BLaER1 treated with 17β-estradiol and CSF1 and Interleukin-3, amounts not matched to agents 10 nM and 100 nM (cell line): ENCODE data around the gene KCNJ6.

Source experiments
- H3K27ac ChIP-seq, 11 experiments: shearing (Covaris generic); formaldehyde crosslinking; 2 replicates each; pipeline ENCODE4 v1.8.1; 2022
- H3K27me3 ChIP-seq, 11 experiments: shearing (Covaris generic); formaldehyde crosslinking; 2 replicates each; pipeline ENCODE4 v1.8.1; 2022
- H3K36me3 ChIP-seq, 11 experiments: shearing (Covaris generic); formaldehyde crosslinking; 2 replicates each; pipeline ENCODE4 v1.8.1; 2022
- H3K4me1 ChIP-seq, 10 experiments: shearing (Covaris generic); formaldehyde crosslinking; 2 replicates each; pipeline ENCODE4 v1.8.1; 2022
- H3K4me2 ChIP-seq, 11 experiments: shearing (Covaris generic); formaldehyde crosslinking; 2 replicates each; pipeline ENCODE4 v1.8.1; 2022
- H3K4me3 ChIP-seq, 10 experiments: shearing (Covaris generic); formaldehyde crosslinking; 2 replicates each; pipeline ENCODE4 v1.8.1; 2022
- H3K9ac ChIP-seq, 11 experiments: shearing (Covaris generic); formaldehyde crosslinking; 2 replicates each; pipeline ENCODE4 v1.8.1; 2022
- H3K9me3 ChIP-seq, 11 experiments: shearing (Covaris generic); formaldehyde crosslinking; replicated peaks in 1 of 11; 2 replicates each; pipeline ENCODE4 v1.8.1; 2022
- H4K20me1 ChIP-seq, 11 experiments: shearing (Covaris generic); formaldehyde crosslinking; 2 replicates each; pipeline ENCODE4 v1.8.1; 2022
- Cebpa-rat ChIP-seq, 11 experiments: shearing (Covaris generic); IDR thresholded peaks; 2 replicates each; pipeline ENCODE4 v1.8.1; 2022

Gene KCNJ6

GRCh38 chr21:37607081-37607480 lies 309.2 kb downstream of the KCNJ6 start:
- Histone ChIP-seq H3K4me1 (no peaks in the 10 kb centered on the region), H4K20me1 (no peaks in the 10 kb centered on the region), H3K36me3 (no peaks in the 10 kb centered on the region), H3K9me3 (no peaks in the 10 kb centered on the region; a peak in 2 of 22 replicates), H3K27ac (no peak overlapping the region), H3K4me3 (no peak overlapping the region), H3K27me3 (no peaks in the 10 kb centered on the region), H3K9ac (no peak overlapping the region), H3K4me2 (no peak overlapping the region)
- no peak for TF ChIP-seq Cebpa-rat (IDR thresholded peaks at IDR 0.05)

GRCh38 chr21:37606549-37606948 lies 309.7 kb downstream of the KCNJ6 start:
- H3K9ac ChIP-seq: no peak overlapping the region

GRCh38 chr21:37605006-37605405 lies 311.3 kb downstream of the KCNJ6 start:
- no peaks in the 10 kb centered on the region for H3K27me3 ChIP-seq
- H3K9me3 ChIP-seq: no peaks in the 10 kb centered on the region; a peak in 2 of 22 replicates
- H3K4me2 ChIP-seq: no peak overlapping the region
- no peak for TF ChIP-seq Cebpa-rat (IDR thresholded peaks at IDR 0.05)
- no peaks in the 10 kb centered on the region for H4K20me1 ChIP-seq
- H3K9ac ChIP-seq: no peak overlapping the region
- no peak overlapping the region for H3K27ac ChIP-seq
- no peaks in the 10 kb centered on the region for H3K36me3 ChIP-seq
- no peak overlapping the region for H3K4me3 ChIP-seq
- no peaks in the 10 kb centered on the region for H3K4me1 ChIP-seq

More at GRCh38 chr21:37606549-37606948, 309.7 kb downstream of the KCNJ6 start:
- H3K27me3 ChIP-seq: no peaks in the 10 kb centered on the region
- H3K36me3 ChIP-seq: no peaks in the 10 kb centered on the region
- no peak overlapping the region for H3K27ac ChIP-seq
- H3K4me3 ChIP-seq: no peak overlapping the region
- no peaks in the 10 kb centered on the region; a peak in 2 of 22 replicates for H3K9me3 ChIP-seq
- no peaks in the 10 kb centered on the region for H3K4me1 ChIP-seq
- no peak overlapping the region for H3K4me2 ChIP-seq
- no peak for TF ChIP-seq Cebpa-rat (IDR thresholded peaks at IDR 0.05)
- no peaks in the 10 kb centered on the region for H4K20me1 ChIP-seq

DNA sequence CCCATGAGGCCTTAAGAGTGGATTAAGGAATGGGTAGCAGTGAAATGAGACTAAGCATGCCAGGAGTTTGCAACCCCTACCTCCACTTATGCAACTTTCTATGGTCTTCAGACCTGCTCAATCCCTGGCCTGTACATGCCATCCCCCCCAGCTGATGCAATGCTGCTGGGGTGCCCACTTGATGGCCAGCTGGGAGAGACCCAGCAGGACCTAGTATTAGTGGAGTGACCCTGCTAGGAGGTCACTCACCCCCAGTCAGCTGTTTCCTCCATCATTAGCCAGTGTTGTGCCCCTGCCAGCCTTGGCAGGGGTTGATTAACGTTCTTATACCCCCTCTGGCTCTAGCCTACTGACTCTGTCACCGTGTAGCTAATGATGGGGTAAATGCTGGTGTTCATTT lies 313.1 kb downstream of the KCNJ6 start:
- Histone ChIP-seq H3K4me3 (no peak overlapping the region), H3K27ac (no peak overlapping the region), H3K4me2 (no peak overlapping the region), H3K9ac (no peak overlapping the region), H3K4me1 (no peaks in the 10 kb centered on the region), H3K27me3 (no peaks in the 10 kb centered on the region), H3K36me3 (no peaks in the 10 kb centered on the region), H4K20me1 (no peaks in the 10 kb centered on the region), H3K9me3 (peaks cover 0 to 3% (median 0%) of the 10 kb centered on the region in 11 experiments; a peak in 4 of 22 replicates)
- TF ChIP-seq Cebpa-rat (IDR thresholded peaks at IDR 0.05): no peak

GRCh38 chr21:37601915-37602314 lies 314.3 kb downstream of the KCNJ6 start:
- H4K20me1 ChIP-seq: no peaks in the 10 kb centered on the region
- H3K9ac ChIP-seq: no peak overlapping the region
- H3K9me3 ChIP-seq: peaks cover 0 to 14% (median 7%) of the 10 kb centered on the region in 11 experiments; a peak in 9 of 22 replicates
- no peak overlapping the region for H3K27ac ChIP-seq
- no peak overlapping the region for H3K4me2 ChIP-seq
- no peaks in the 10 kb centered on the region for H3K36me3 ChIP-seq
- TF ChIP-seq Cebpa-rat (IDR thresholded peaks at IDR 0.05): no peak
- no peak overlapping the region for H3K4me3 ChIP-seq
- H3K27me3 ChIP-seq: no peaks in the 10 kb centered on the region
- no peaks in the 10 kb centered on the region for H3K4me1 ChIP-seq

DNA sequence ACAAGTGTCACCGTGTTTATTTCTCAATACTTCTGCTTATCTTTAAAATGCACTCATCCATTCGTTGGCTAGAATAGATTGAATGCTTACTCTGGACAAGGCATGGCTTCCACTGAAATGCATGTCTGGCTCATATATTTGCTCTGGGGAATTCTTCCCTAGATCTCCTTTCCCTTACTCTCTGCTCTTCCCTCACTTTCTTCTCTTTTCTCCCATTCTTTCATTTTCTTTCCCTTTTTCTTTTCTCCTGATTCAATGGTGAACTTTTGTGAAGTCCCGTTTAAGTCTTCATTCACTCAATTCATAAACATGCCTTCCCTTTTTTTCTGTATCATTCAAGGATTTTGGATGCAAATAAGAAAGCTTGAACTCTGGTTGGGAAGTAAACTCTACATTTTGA lies 315.2 kb downstream of the KCNJ6 start:
- no peak for TF ChIP-seq Cebpa-rat (IDR thresholded peaks at IDR 0.05)
- Histone ChIP-seq H3K9me3 (peaks cover 1 to 18% (median 8%) of the 10 kb centered on the region in 11 experiments; a peak in 15 of 22 replicates), H3K4me2 (no peak overlapping the region), H3K4me3 (no peak overlapping the region), H3K36me3 (no peaks in the 10 kb centered on the region), H3K27ac (no peak overlapping the region), H4K20me1 (no peaks in the 10 kb centered on the region), H3K27me3 (no peaks in the 10 kb centered on the region), H3K9ac (no peak overlapping the region), H3K4me1 (no peaks in the 10 kb centered on the region)

DNA sequence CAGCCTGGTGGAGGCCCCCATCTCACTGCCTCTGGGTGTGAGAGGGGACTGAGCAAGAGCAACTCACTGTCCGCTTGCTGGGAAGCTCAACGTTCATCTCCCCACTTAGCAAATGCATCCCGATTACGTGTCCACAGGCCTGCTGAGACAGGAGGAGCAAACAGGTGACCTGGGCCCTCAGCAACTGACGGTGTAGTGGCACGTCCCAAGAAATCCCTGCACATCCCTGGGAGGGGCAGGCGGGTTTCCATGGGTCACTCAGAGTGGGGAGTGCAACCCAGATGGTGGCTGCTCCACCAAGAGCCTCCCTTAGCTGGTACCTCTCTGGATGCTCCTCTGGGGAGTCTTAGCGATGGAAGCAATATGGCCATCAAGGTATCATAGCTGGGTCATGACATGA lies 320.3 kb downstream of the KCNJ6 start:
- peaks cover 4 to 22% (median 10%) of the 10 kb centered on the region in 11 experiments; a peak in 14 of 22 replicates for H3K9me3 ChIP-seq
- H3K36me3 ChIP-seq: no peaks in the 10 kb centered on the region
- no peaks in the 10 kb centered on the region for H3K27me3 ChIP-seq
- no peaks in the 10 kb centered on the region for H4K20me1 ChIP-seq
- 0 out of 20 replicates have a peak, but pooled peaks cover 0 to 8% (median 0%) of the 10 kb centered on the region in 10 experiments for H3K4me1 ChIP-seq
- TF ChIP-seq Cebpa-rat (IDR thresholded peaks at IDR 0.05): no peak
- no peak overlapping the region for H3K4me2 ChIP-seq
- no peak overlapping the region for H3K27ac ChIP-seq
- no peak overlapping the region for H3K4me3 ChIP-seq
- no peak overlapping the region for H3K9ac ChIP-seq

DNA sequence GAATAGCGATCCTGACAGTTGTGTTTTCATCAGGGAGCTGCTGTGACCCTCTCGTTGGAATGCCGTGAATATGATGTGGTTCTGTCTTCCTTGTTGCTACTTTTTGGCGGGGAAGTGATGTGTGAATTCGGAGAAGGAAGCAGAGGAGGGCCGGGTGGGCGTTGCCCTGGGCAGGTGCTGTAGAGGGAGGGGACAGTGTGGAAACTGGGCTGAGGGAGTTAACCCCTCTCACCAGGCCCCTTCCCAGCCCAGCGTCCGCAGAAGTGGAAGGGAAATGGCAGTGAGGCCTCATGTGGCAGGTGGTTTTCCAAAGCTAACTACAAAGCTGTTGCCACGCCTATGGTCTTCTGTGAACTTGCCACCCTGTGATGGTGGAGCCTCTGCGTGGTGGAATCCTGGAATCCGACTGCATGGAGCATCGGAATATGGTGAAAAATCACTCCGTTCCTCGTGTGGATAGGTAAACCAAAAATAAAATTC lies 321.7 kb downstream of the KCNJ6 start:
- no peak overlapping the region for H3K4me2 ChIP-seq
- no peak overlapping the region for H3K27ac ChIP-seq
- peaks cover 4 to 22% (median 10%) of the 10 kb centered on the region in 11 experiments; a peak in 14 of 22 replicates for H3K9me3 ChIP-seq
- no peak overlapping the region for H3K9ac ChIP-seq
- H4K20me1 ChIP-seq: no peaks in the 10 kb centered on the region
- H3K4me1 ChIP-seq: 0 out of 20 replicates have a peak, but pooled peaks cover 0 to 8% (median 0%) of the 10 kb centered on the region in 10 experiments
- no peaks in the 10 kb centered on the region for H3K27me3 ChIP-seq
- no peak overlapping the region for H3K4me3 ChIP-seq
- TF ChIP-seq Cebpa-rat (IDR thresholded peaks at IDR 0.05): no peak
- H3K36me3 ChIP-seq: no peaks in the 10 kb centered on the region

DNA sequence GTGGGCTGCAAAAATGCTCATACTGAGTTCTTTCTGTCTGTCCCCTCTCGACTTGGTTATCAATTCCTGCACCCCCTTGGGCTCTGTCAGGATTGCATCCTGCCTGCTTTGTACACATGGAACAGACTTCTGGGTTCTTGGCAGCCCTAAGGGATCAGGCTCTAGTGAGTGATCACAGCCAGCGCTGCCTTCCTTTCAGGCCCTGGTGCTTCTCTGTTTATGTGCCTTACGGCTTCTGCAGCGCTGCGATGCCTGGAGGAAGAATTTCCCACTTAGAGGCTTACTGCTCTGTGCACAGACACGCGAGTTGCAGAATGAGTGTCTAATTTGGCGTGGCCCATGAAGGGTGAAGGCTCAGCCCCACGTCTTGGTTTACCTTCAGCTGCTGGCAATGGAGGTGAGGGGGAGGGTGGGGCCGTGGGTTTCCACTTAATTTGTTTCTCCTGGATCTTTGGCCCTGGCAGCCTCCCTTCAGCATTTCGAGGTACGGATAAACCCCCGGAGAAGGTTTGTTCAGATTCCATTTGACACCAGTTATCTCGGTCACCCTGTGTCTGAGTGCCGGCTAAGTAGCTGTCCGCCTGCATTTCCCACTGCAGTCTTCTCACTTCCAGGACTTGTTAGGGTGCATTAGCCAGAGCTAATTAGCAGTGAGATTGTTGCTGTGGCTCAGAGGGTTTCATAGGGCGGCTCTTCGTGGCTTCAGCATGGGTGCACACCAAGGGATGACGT lies 322.4 kb downstream of the KCNJ6 start:
- peaks cover 4 to 22% (median 10%) of the 10 kb centered on the region in 11 experiments; a peak in 14 of 22 replicates for H3K9me3 ChIP-seq
- H3K27ac ChIP-seq: no peak overlapping the region
- no peaks in the 10 kb centered on the region for H4K20me1 ChIP-seq
- H3K4me1 ChIP-seq: 0 out of 20 replicates have a peak, but pooled peaks cover 0 to 8% (median 0%) of the 10 kb centered on the region in 10 experiments
- H3K4me3 ChIP-seq: no peak overlapping the region
- no peak overlapping the region for H3K4me2 ChIP-seq
- H3K36me3 ChIP-seq: no peaks in the 10 kb centered on the region
- TF ChIP-seq Cebpa-rat (IDR thresholded peaks at IDR 0.05): no peak
- H3K27me3 ChIP-seq: no peaks in the 10 kb centered on the region
- H3K9ac ChIP-seq: no peak overlapping the region
